Keratinocyte (primary cell): Measurements from ENCODE around the gene GRIK2. TPM values are rescaled to one million over a fixed set of nuclear protein-coding genes. Genes with fewer than 3 reads are reported as not detected.

Experiments used
- DNase-seq: peaks from one replicate; pipeline ENCODE4 v3.0.0-alpha.2; 2011; ENCODE audit warnings: low read depth, missing footprints, low spot score
- FAIRE-seq: peaks from 2 replicates; lab custom pipeline; 2011; peaks lifted over from hg19 to GRCh38; lab: Jason Lieb, UNC
- H2AFZ ChIP-seq: 2 replicates; pipeline ENCODE4 v1.6.0; 2012; ENCODE audit warnings: low read length, control low read depth, inconsistent platforms; ENCODE audit not compliant: control insufficient read depth
- H3K27ac ChIP-seq: 2 replicates; pipeline ENCODE4 v1.5.1; 2011; ENCODE audit warnings: low read length; ENCODE audit not compliant: control insufficient read depth, insufficient read depth
- H3K27me3 ChIP-seq: 3 replicates; pipeline ENCODE4 v1.6.0; 2011; ENCODE audit warnings: low read length; ENCODE audit not compliant: control insufficient read depth, insufficient read depth; ENCODE audit errors: extremely low read depth
- H3K36me3 ChIP-seq, 2 experiments: 2 replicates in 1 of 2; 3 replicates in 1 of 2; pipeline ENCODE4 v1.5.1; 2011; ENCODE audit warnings: low read length in 2 of 2, mild to moderate bottlenecking in 1 of 2; ENCODE audit not compliant: control insufficient read depth in 2 of 2, insufficient read depth in 2 of 2; ENCODE audit errors: extremely low read depth in 1 of 2
- H3K4me1 ChIP-seq: 3 replicates; pipeline ENCODE4 v1.5.1; 2011; ENCODE audit warnings: low read length; ENCODE audit not compliant: control insufficient read depth, insufficient read depth; ENCODE audit errors: extremely low read depth
- H3K4me2 ChIP-seq: 3 replicates; pipeline ENCODE4 v1.6.0; 2011; ENCODE audit warnings: low read depth, low read length; ENCODE audit not compliant: control insufficient read depth, insufficient read depth; ENCODE audit errors: extremely low read depth
- H3K4me3 ChIP-seq, 3 experiments: fragments of 200-600 bp in 1 of 3; sonication (generic) in 1 of 3; 2 replicates in 2 of 3; 3 replicates in 1 of 3; pipeline ENCODE4 v1.5.1; 2011 to 2016; ENCODE audit warnings: low read length in 3 of 3, mild to moderate bottlenecking in 3 of 3, control low read depth in 2 of 3, inconsistent platforms in 1 of 3, low read depth in 1 of 3, mixed read lengths in 1 of 3, mixed run types in 1 of 3, moderate library complexity in 1 of 3; ENCODE audit not compliant: control insufficient read depth in 2 of 3, insufficient read depth in 2 of 3; ENCODE audit errors: extremely low read depth in 1 of 3
- H3K79me2 ChIP-seq: 2 replicates; pipeline ENCODE4 v1.6.0; 2012; ENCODE audit warnings: low read length; ENCODE audit not compliant: control insufficient read depth, insufficient read depth
- H3K9ac ChIP-seq: 3 replicates; pipeline ENCODE4 v1.6.0; 2011; ENCODE audit warnings: low read length; ENCODE audit not compliant: control insufficient read depth, insufficient read depth; ENCODE audit errors: extremely low read depth
- H3K9me1 ChIP-seq: 3 replicates; pipeline ENCODE4 v1.6.0; 2011; ENCODE audit warnings: low read length; ENCODE audit not compliant: control insufficient read depth, insufficient read depth; ENCODE audit errors: extremely low read depth
- H3K9me3 ChIP-seq: 2 replicates; pipeline ENCODE4 v1.5.1; 2012; ENCODE audit warnings: low read depth, low read length; ENCODE audit not compliant: control insufficient read depth
- H4K20me1 ChIP-seq: 3 replicates; pipeline ENCODE4 v1.6.0; 2011; ENCODE audit warnings: low read length; ENCODE audit not compliant: control insufficient read depth, insufficient read depth; ENCODE audit errors: extremely low read depth
- CTCF ChIP-seq, 3 experiments: IDR thresholded peaks in 1 of 3; conservative IDR thresholded peaks in 1 of 3; optimal IDR thresholded peaks in 1 of 3; 2 replicates in 2 of 3; 3 replicates in 1 of 3; pipeline versions ENCODE3 to v1.5.1; 2011; ENCODE audit warnings: low read length in 3 of 3, mild to moderate bottlenecking in 3 of 3, moderate library complexity in 2 of 3, control low read depth in 1 of 3, inconsistent platforms in 1 of 3; ENCODE audit not compliant: insufficient read depth in 2 of 3; ENCODE audit errors: extremely low read depth in 1 of 3
- EZH2 ChIP-seq: IDR thresholded peaks from one replicate; pipeline ENCODE4 v1.6.1; 2012; ENCODE audit warnings: inconsistent platforms, mild to moderate bottlenecking, low read length, moderate library complexity
- dilution Hi-C: fragments of 300-500 bp; cut with MboI; formaldehyde crosslinking; loops from one replicate; pipeline ENCODE4 v1.7.0; 2020; ENCODE audit warnings: low sequenced_read_pairs; ENCODE audit not compliant: extremely low pct_ligation_motif_present
- polyA plus RNA-seq, 5 experiments: library from polyadenylated mRNA; depleted of rRNA in 3 of 5; stranded (reverse) in 3 of 5; stranded (forward) in 1 of 5; unstranded in 1 of 5; fragments of >200 nt; gene quantifications; 1 replicate in 1 of 5; 2 replicates in 3 of 5; 3 replicates in 1 of 5; pipeline versions ENCODE4 v1.2.1 to v1.2.3, GENCODE V29; 2011 to 2012; ENCODE audit warnings: missing spikeins in 2 of 5, low read depth in 1 of 5, low replicate concordance in 1 of 5

The GRIK2 gene
- polyA plus RNA-seq, 1 donor (not counting 4 experiments of a cell fraction or from before 2014, with no cell fraction given) = 0.01 TPM

GRCh38 chr6:101435038-101435437 is 41.5 kb downstream of the GRIK2 start:
- Histone ChIP-seq H3K4me1 (no peaks in the 10 kb centered on the region), H3K36me3 (no peaks in the 10 kb centered on the region), H3K9me3 (no peaks in the 10 kb centered on the region), H3K27ac (no peak overlapping the region), H3K9me1 (no peaks in the 10 kb centered on the region), H4K20me1 (no peaks in the 10 kb centered on the region), H2AFZ (no peak overlapping the region), H3K4me2 (no peak overlapping the region), H3K79me2 (no peaks in the 10 kb centered on the region), H3K9ac (no peak overlapping the region), H3K27me3 (no peaks in the 10 kb centered on the region), H3K4me3 (no peak overlapping the region)
- DNase-seq = no peak
- FAIRE-seq = no peak
- TF ChIP-seq CTCF (optimal IDR thresholded peaks at IDR 0.05 in 1 of 3, IDR thresholded peaks at IDR 0.05 in 1 of 3, conservative IDR thresholded peaks at IDR 0.05 in 1 of 3; ENCODE audit: extremely low read depth in 1 of 3, insufficient read depth in 2 of 3, low read length in 3 of 3) (no peak), EZH2 (no peak)
- dilution Hi-C loops = no loop called here

- Histone ChIP-seq H4K20me1 (no peaks in the 10 kb centered on the region), H2AFZ (no peak overlapping the region), H3K79me2 (no peaks in the 10 kb centered on the region), H3K36me3 (no peaks in the 10 kb centered on the region), H3K4me3 (no peak overlapping the region), H3K4me2 (no peak overlapping the region), H3K9me3 (no peaks in the 10 kb centered on the region), H3K9ac (no peak overlapping the region), H3K9me1 (no peaks in the 10 kb centered on the region), H3K4me1 (no peaks in the 10 kb centered on the region), H3K27ac (no peak overlapping the region), H3K27me3 (no peaks in the 10 kb centered on the region)
- DNase-seq = no peak
- dilution Hi-C loops = no loop called here
- FAIRE-seq = no peak
- TF ChIP-seq EZH2 (no peak), CTCF (optimal IDR thresholded peaks at IDR 0.05 in 1 of 3, IDR thresholded peaks at IDR 0.05 in 1 of 3, conservative IDR thresholded peaks at IDR 0.05 in 1 of 3; ENCODE audit: extremely low read depth in 1 of 3, insufficient read depth in 2 of 3, low read length in 3 of 3) (no peak)
Measured at GRCh38 chr6:101439790-101440189, 46.3 kb downstream of the GRIK2 start.
